OCI-LY7 (cell line): ENCODE data around the gene ACSM2B.

Experiments
- CTCF ChIP-seq: fragments of 200-600 bp; sonication (generic); conservative IDR thresholded peaks from 2 replicates; pipeline ENCODE4 v1.5.1; 2014; ENCODE audit warnings: mild to moderate bottlenecking, antibody characterized with exemption, low read length, moderate library complexity, mixed read lengths
- EZH2phosphoT487 ChIP-seq: fragments of 200-600 bp; sonication (generic); IDR thresholded peaks from 2 replicates; pipeline ENCODE4 v1.6.1; 2018; ENCODE audit warnings: low read depth, borderline replicate concordance, mild to moderate bottlenecking, mixed run types, antibody characterized with exemption, low read length, moderate library complexity, mixed read lengths

GRCh38 chr16:20519231-20519630 lies 56.9 kb downstream of the ACSM2B start:
- TF ChIP-seq CTCF (no peak), EZH2phosphoT487 (no peak)
